GM21360 (cell line): ENCODE data around the gene KDM4D.
"Not testable (repeated sequence)": the region's sequence is repeated elsewhere in the genome, so short reads cannot be mapped to it uniquely, and the experiment has no call there.

ENCODE experiments used
- ATAC-seq: cut with Tn5 transposase; IDR thresholded peaks from one replicate; pipeline ENCODE4 v1.9.1; 2021; ENCODE audit warnings: mild to moderate bottlenecking, moderate library complexity; ENCODE audit not compliant: unreplicated experiment

KDM4D gene

GRCh38 chr11:95025594-95025993, 52.1 kb downstream of the KDM4D start:
- ATAC-seq = not testable (repeated sequence)

DNA sequence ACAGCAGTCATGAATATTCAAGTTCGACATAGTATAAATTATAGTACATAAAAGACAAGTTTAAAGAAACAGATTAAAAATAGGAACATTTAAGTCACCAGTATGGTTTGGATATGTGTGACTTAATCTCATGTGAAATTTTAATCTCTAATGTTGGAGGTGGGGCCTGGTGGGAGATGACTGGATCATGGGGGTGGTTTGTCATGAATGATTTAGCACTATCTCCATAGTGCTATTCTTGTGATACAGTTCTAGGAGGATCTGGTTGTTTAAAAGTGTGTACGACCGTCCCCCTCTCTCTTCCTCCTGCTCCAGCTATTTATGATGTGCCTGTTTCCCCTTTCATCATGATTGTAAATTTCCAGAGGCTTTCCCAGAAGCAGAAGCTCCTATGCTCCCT, 54.8 kb downstream of the KDM4D start:
- ATAC-seq = no peak

DNA sequence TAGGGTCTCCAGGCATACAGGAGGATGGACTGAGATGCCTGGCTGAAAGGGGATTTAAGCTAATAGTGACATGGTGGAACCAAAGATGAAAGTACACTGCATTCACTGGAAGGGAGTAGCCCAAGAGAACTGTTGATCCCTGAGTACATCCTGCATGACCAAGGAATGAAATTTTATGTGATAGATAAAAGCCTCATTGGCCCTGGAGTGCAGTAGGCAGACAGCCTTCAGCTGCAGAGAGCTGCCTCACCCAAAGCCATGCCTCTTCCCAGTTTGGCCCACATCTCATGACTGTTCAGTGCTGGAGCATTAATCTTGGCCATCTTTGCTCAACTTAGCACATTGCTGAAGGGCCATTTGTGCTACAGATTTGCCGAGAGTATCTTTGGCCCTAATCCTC, 59.5 kb downstream of the KDM4D start:
- no peak for ATAC-seq

DNA sequence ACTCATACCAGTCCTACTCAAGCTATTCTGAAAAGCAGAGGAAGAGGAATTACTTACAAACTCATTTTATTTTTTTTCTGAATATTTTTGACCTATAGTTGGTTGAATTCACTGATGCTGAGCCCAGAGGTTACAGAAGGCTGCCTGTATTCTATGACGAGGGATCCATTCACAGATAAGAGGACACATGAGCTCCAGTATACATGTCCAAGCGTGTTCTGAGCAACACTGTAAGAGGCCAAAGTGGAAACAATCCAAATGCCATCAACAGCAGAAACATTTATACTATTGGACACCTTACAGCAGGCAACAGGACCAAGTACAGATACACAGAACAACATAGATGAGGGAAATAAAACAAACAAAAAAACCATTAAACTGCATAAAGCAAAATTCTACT, 61.8 kb downstream of the KDM4D start:
- no peak for ATAC-seq

- not testable (repeated sequence) for ATAC-seq
Observed at GRCh38 chr11:95037356-95038035, 64.0 kb downstream of the KDM4D start.

DNA sequence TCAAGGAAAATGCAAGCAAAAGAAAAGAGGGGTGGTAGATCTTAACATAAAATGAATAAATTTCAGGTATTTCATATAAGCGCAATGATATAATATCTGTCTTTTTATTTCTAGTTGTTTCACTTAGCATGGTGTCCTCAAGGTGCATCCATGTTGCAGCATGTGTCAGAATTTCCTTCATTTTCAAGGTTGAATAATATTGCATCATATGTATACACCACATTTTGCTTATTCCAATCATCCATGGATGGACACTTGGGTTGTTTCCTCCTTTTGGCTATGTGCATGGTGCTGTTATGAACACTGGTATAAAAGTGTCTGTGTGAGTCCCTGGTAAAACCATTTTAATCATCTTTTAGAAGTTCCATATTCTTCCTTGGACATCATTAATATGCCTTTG, 68.7 kb downstream of the KDM4D start:
- no peak for ATAC-seq

- ATAC-seq = no peak
Observed at GRCh38 chr11:95042906-95043305, 69.4 kb downstream of the KDM4D start.

DNA sequence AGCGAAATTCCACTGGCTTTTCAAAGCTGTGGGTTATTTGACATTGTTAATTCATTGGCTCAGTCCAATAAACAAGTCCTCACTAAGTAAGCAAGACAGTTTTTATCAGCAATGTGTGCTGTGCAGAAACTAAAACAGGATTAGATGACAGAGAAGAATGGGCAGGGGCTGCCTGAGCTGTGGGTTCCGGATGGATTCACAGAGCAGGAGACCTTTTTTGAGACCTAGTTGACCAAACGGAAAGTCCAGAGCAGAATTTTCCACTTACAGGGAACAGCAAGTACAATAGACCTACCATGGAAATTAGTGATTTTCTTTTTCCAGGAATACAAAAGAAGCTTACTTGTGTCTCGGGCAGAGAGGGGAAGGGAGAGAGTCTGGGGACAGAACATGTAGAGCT, 70.5 kb downstream of the KDM4D start:
- ATAC-seq = no peak

DNA sequence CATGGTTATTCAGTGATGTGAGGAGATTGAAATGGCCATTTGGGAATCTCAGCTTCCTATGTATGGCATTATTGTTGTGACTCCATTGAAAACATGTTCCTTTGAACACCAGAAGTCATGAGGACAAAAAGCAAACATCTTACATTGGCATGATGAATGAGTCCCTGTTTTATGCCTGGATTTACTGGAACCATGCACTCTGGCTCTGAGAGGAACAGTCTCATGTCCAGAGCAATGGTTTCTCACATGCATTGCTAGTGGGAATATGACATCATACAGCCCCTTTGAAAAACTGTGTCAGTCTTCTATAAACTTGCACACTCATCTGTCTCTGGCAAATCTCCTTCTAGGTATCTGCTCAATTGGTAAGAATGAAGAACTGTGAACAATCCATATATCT, 72.3 kb downstream of the KDM4D start:
- ATAC-seq = no peak
